BJ (cell line): ENCODE results near the gene ITGB8. TPM values are rescaled to one million over a fixed set of nuclear protein-coding genes. Genes with fewer than 3 reads are reported as not detected.

Experiments
- CTCF ChIA-PET: fragments of 350-600 bp; formaldehyde crosslinking; extraction: SDS; loops from one replicate; lab custom pipeline; 2021; ENCODE audit warnings: antibody characterized with exemption, inconsistent platforms; lab: Yijun Ruan, JAX
- POLR2A ChIA-PET: fragments of 300-600 bp; sonication (Branson Sonifier 250); formaldehyde crosslinking; extraction: SDS; loops from one replicate; lab custom pipeline; 2021; ENCODE audit warnings: antibody characterized with exemption; lab: Charles Lee
- DNase-seq: peaks from one replicate; pipeline ENCODE4 v3.0.0-alpha.2; 2011; ENCODE audit warnings: low read depth
- H3K27me3 ChIP-seq: 2 replicates; pipeline ENCODE4 v1.6.0; 2011; ENCODE audit warnings: low read length; ENCODE audit not compliant: control insufficient read depth, insufficient read depth
- H3K36me3 ChIP-seq: 2 replicates; pipeline ENCODE4 v1.5.1; 2011; ENCODE audit warnings: low read length; ENCODE audit not compliant: control insufficient read depth, insufficient read depth
- H3K4me3 ChIP-seq: 2 replicates; pipeline ENCODE4 v1.5.1; 2011; ENCODE audit warnings: low read depth, mild to moderate bottlenecking, control low read depth, low read length
- polyA plus RNA-seq: library from polyadenylated mRNA; depleted of rRNA; stranded (reverse); fragments of >200 nt; gene quantifications from 2 replicates; pipeline ENCODE4 v1.2.3, GENCODE V29; 2011
- TF ChIP-seq, protein P1 (sequence below): IDR thresholded peaks from 2 replicates; pipeline ENCODE4 v1.5.1; 2011; ENCODE audit warnings: low read depth, mild to moderate bottlenecking, control low read depth, inconsistent platforms, low read length, moderate library complexity; ENCODE audit not compliant: insufficient read depth

Gene ITGB8
- polyA plus RNA-seq, 1 experiment, result 0.58 TPM

DNA sequence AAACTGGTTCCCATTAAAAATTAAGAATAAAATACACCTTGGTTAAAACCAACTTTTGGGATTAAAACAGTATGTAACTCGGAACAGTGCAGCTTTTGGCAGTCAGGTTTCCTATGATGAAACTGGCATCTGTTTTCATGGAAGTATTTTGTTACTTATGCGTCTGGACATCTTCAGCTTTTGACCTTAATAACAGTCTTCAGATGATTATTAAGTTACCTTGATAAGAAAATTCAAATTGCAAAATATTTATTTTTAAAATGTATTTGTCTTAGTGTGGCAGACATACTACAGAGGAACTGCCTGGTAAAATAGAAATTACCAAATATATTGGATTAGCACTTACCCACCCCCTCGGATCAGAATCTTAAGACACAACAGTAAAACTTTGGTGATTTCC is 100.0 kb downstream of the ITGB8 start:
- CTCF ChIA-PET, result interaction anchor here (1.1 to 1.4 kb wide), 2 partner anchors 10 to 167 kb away, joined by 3 read pairs; no protein-coding TSS in a partner anchor
- POLR2A ChIA-PET, result no interaction called here
- Histone ChIP-seq H3K27me3 (peaks cover 2% of the 10 kb centered on the region; the same call in 1 of the 2 replicates), H3K4me3 (no peak overlapping the region), H3K36me3 (no peaks in the 10 kb centered on the region)
- TF ChIP-seq, protein P1, sequence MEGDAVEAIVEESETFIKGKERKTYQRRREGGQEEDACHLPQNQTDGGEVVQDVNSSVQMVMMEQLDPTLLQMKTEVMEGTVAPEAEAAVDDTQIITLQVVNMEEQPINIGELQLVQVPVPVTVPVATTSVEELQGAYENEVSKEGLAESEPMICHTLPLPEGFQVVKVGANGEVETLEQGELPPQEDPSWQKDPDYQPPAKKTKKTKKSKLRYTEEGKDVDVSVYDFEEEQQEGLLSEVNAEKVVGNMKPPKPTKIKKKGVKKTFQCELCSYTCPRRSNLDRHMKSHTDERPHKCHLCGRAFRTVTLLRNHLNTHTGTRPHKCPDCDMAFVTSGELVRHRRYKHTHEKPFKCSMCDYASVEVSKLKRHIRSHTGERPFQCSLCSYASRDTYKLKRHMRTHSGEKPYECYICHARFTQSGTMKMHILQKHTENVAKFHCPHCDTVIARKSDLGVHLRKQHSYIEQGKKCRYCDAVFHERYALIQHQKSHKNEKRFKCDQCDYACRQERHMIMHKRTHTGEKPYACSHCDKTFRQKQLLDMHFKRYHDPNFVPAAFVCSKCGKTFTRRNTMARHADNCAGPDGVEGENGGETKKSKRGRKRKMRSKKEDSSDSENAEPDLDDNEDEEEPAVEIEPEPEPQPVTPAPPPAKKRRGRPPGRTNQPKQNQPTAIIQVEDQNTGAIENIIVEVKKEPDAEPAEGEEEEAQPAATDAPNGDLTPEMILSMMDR, result no peak
- DNase-seq, result no peak

DNA sequence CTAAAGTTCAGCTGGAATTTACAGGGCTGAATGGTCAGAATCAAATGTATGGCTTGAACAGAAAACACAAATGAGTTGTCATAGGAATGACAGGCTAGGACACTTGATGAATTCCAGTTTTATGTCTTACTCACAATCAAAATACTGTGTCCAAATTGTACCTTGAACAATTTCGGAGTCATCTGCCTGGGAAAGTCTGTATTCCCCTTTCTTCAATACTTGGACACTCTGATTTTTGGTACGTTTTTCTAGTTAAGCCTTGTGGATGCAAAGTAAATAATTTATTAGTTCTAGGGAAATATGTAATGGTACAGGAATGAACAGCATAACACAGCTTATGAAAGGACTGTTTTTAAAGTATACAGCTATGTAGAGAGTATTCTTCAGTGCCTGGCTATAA is 100.4 kb downstream of the ITGB8 start:
- H3K4me3 ChIP-seq, result no peak overlapping the region
- peaks cover 2% of the 10 kb centered on the region; the same call in 1 of the 2 replicates for H3K27me3 ChIP-seq
- CTCF ChIA-PET, result interaction anchor here (1.1 kb wide), 1 partner anchor 10 kb away, joined by 3 read pairs; no protein-coding TSS in a partner anchor
- no peak for DNase-seq
- POLR2A ChIA-PET, result no interaction called here
- H3K36me3 ChIP-seq, result no peaks in the 10 kb centered on the region
- TF ChIP-seq, protein P1, result no peak

DNA sequence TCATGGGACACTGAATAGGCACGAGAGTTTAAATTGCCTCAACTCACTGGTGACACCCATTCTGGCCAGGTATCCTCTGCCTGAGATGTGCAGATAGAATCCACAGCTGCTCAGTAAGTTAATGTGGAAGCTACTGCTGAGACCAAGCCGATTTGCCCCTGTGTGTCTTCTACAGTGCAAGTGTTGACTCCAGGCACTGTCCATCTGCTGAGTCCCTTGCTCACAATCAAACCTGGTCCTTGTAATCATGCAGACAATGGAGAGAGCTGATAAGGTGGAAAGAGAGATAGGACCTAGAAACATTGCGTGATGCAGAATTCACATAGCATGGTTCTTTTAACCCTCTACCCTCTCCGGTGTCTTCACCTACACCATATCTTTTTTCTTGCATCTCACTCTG is 101.4 kb downstream of the ITGB8 start:
- CTCF ChIA-PET, result interaction anchor here (1.2 kb wide), 1 partner anchor 14 kb away, joined by 3 read pairs; no protein-coding TSS in a partner anchor
- no peak overlapping the region for H3K4me3 ChIP-seq

GRCh38 chr7:20435305-20435704 is 104.6 kb downstream of the ITGB8 start:
- peaks cover 2% of the 10 kb centered on the region; the same call in 1 of the 2 replicates for H3K27me3 ChIP-seq
- peak; percentile 26 for DNase-seq
- no peak overlapping the region for H3K4me3 ChIP-seq
- CTCF ChIA-PET, result interaction anchor here (1.1 kb wide), 1 partner anchor 683 kb away, joined by 3 read pairs; no protein-coding TSS in a partner anchor
- POLR2A ChIA-PET, result no interaction called here
- TF ChIP-seq, protein P1, result no peak
- H3K36me3 ChIP-seq, result no peaks in the 10 kb centered on the region

More for the DNA sequence above, 101.4 kb downstream of the ITGB8 start:
- Histone ChIP-seq H3K27me3 (peaks cover 2% of the 10 kb centered on the region; the same call in 1 of the 2 replicates), H3K36me3 (no peaks in the 10 kb centered on the region)
- no peak for DNase-seq
- TF ChIP-seq, protein P1, result no peak
- POLR2A ChIA-PET, result no interaction called here

DNA sequence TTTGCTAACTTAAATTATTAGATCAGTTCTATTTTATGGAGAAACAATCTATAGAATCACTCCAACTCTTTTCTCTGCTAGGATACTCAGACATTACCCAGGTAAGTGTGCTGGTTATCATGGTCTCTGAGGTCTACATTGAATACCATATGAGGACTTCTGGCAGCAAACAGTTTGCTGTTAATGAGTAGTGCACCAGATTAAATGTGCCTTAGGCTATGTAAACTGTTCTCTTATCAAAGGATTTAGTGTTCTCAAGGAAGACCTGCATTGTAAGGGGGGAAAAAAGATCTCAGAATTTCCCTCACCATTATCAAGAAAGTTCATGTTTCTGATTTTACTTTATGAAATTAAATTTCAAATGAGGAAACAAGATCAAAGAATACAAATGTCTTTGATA is 107.5 kb downstream of the ITGB8 start:
- no peak for DNase-seq
- CTCF ChIA-PET, result no interaction called here
- no peak overlapping the region for H3K4me3 ChIP-seq
- no peaks in the 10 kb centered on the region for H3K27me3 ChIP-seq
- POLR2A ChIA-PET, result no interaction called here
- H3K36me3 ChIP-seq, result no peaks in the 10 kb centered on the region
- TF ChIP-seq, protein P1, result no peak
